IPS-15b (cell line): ENCODE data around the gene BEND6.

Experiments
- H3K27me3 ChIP-seq: one replicate; pipeline ENCODE4 v1.6.1; 2013; ENCODE audit warnings: low read length; ENCODE audit not compliant: control insufficient read depth, insufficient read depth
- H3K36me3 ChIP-seq: one replicate; pipeline ENCODE4 v1.6.1; 2013; ENCODE audit warnings: low read length; ENCODE audit not compliant: control insufficient read depth, insufficient read depth
- H3K4me1 ChIP-seq: one replicate; pipeline ENCODE4 v1.6.1; 2013; ENCODE audit warnings: mild to moderate bottlenecking, low read length; ENCODE audit not compliant: control insufficient read depth, insufficient read depth
- H3K4me3 ChIP-seq: one replicate; pipeline ENCODE4 v1.5.1; 2013; ENCODE audit warnings: low read depth, low read length
- H3K9ac ChIP-seq: one replicate; pipeline ENCODE4 v1.6.1; 2013; ENCODE audit warnings: low read depth, mild to moderate bottlenecking, low read length
- H3K9me3 ChIP-seq: one replicate; pipeline ENCODE4 v1.6.1; 2013; ENCODE audit warnings: mild to moderate bottlenecking, low read length; ENCODE audit not compliant: control insufficient read depth, insufficient read depth

Gene BEND6

DNA sequence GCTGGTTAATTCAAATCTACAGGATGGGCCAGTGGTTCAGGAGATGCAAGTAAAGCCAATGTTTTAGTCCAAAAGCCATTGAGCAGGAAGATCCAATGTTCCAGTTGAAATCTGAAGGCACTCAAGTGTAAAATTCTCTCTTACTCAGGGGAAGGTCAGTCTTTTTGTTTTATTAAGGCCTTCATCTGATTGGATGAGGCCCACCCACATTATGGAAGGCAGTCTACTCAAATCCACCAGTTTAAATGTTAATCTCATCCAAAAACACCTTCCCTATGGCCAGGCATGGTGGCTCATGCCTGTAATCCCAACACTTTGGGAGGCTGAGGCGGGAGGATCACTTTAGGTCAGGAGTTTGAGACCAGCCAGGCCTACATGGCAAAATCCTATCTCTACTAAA, 31.3 kb upstream of the BEND6 start:
- no peak overlapping the region for H3K9ac ChIP-seq
- no peak overlapping the region for H3K4me3 ChIP-seq
- H3K4me1 ChIP-seq = peaks cover 10% of the 10 kb centered on the region
- no peaks in the 10 kb centered on the region for H3K9me3 ChIP-seq
- no peaks in the 10 kb centered on the region for H3K27me3 ChIP-seq
- H3K36me3 ChIP-seq = no peaks in the 10 kb centered on the region

DNA sequence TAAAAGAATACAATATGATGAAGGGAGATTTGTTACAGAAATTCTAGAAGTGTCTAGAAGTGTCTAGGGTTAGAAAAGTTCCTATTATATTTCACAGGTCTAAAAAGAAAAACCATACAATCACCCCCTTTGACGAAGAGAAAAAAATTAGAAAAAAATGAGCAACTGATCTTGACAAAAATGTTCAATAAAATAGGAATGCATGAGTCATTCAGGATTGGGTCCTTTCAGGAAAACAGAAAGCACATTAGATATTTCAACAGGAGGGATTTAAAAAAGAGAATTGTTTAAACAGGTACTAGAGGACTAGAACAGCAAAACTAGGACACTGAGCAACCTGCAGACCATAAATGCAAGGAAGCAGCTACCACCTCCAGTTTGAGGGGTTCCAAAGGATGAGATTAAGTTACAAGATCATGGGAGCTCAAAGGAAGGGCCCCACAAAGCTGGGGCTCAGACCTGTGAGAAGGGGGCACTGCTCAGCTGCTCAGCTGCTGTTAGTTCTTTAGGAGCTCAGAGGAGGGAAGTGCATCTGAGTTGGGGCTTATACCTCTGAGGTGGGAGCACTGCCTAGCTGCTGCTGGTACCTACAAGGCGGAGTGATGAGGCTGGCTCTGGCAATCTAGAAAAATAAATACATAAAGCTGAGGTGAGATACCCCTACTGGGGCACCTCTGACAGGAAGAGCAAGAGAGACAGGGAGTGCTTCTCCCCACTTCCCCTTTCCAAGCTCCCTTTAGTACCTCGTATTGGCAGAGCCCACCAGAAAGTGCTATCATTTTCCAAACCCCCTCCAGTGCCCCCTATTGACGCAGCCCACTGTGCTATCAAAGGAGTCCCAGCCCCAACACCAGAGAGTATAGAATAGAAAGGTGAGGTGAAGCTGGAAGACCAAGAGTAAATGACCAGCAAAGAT, 27.1 kb upstream of the BEND6 start:
- Histone ChIP-seq H3K27me3 (no peaks in the 10 kb centered on the region), H3K4me3 (no peak overlapping the region), H3K36me3 (no peaks in the 10 kb centered on the region), H3K9me3 (no peaks in the 10 kb centered on the region), H3K9ac (no peak overlapping the region), H3K4me1 (peaks cover 10% of the 10 kb centered on the region)

DNA sequence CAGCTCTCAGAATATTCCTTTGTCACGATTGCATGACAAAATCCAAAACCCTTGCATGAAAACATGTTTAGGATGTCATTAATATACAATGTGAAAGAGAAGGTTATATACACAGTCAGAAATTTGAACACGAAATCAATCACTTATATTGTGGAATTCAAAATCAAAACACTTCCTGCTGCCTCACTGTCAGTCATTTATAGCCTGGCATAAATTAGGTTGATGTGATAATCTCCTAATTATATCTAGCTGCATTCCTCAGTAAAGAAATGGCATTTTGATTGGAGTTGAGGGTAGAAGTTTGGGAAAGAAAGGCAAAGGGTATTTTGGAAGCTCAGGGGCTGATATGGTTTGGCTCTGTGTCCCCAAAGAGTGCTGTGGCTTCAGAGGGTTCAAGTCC, 24.1 kb upstream of the BEND6 start:
- H3K9me3 ChIP-seq = no peaks in the 10 kb centered on the region
- no peak overlapping the region for H3K4me3 ChIP-seq
- no peaks in the 10 kb centered on the region for H3K36me3 ChIP-seq
- no peaks in the 10 kb centered on the region for H3K27me3 ChIP-seq
- no peak overlapping the region for H3K9ac ChIP-seq
- H3K4me1 ChIP-seq = peaks cover 10% of the 10 kb centered on the region

DNA sequence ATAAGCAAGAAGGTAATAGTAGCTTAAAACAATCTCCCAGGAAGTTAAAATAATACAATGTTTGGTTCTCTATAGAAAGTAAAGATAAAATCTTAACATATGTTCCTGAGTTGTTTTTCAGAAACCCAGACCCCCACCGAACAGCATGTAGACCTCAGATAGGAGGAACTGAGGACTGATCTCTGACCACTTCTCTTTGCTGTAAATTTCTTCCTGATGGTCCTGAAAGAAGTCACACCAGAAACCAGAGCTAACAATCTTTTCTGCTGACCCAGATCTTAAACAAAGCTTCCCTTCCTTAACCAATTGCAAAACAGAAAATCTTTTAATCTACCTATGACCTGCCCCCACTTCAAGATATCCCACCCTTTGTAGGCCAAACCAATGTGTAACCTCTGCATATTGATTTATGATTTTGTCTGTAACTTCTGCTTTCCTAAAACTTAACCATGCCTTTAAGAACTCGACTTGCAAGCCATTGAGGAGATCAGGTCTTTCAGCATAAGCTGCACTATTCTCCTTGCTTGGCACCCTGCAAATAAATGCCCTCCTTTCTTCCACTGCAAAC, 21.9 kb upstream of the BEND6 start:
- Histone ChIP-seq H3K27me3 (no peaks in the 10 kb centered on the region), H3K4me1 (peaks cover 4% of the 10 kb centered on the region)

DNA sequence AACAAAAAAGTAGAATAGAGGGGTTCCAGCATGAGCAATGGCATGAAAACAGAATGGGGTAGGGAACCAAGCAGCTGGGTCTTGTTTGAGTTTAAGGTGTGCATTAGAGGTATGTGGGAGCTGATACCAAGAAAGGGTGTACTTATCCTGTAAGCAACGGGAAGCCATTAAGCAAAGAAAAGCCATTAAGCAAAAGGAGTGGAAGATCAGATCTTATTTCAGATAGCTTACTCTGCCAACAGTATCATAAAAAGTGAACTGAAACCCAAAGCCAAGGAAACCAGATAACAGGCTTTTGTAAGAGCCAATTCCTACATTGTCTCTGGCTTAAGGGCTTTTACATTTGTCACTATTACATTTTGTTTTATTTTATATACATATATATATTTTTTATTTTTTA, 21.3 kb upstream of the BEND6 start:
- H3K9ac ChIP-seq = no peak overlapping the region
- no peaks in the 10 kb centered on the region for H3K9me3 ChIP-seq
- no peaks in the 10 kb centered on the region for H3K27me3 ChIP-seq

More for the DNA sequence above, 21.9 kb upstream of the BEND6 start:
- Histone ChIP-seq H3K9me3 (no peaks in the 10 kb centered on the region), H3K36me3 (no peaks in the 10 kb centered on the region), H3K4me3 (no peak overlapping the region), H3K9ac (no peak overlapping the region)

DNA sequence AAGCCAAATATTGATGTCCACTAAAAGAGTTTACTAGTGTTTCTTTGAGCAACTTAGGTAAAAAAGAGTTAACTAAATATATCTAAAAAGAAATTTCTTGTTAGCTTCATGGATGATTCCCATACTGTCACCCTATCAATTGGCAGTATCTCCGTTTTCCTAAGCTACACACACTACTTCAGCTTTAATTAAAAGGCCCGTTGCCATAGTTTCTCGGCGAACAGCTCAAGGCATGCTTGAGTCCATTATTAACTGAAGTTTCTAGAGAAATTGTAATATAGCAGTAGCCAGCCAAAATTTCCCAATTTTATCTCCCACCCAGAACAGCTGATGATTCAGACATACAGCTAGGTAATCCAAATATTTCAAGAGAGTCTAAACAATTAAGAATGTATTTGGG, 20.0 kb upstream of the BEND6 start:
- Histone ChIP-seq H3K9me3 (no peaks in the 10 kb centered on the region), H3K4me1 (no peaks in the 10 kb centered on the region), H3K4me3 (no peak overlapping the region), H3K36me3 (no peaks in the 10 kb centered on the region), H3K27me3 (no peaks in the 10 kb centered on the region), H3K9ac (no peak overlapping the region)

More for the DNA sequence above, 21.3 kb upstream of the BEND6 start:
- Histone ChIP-seq H3K36me3 (no peaks in the 10 kb centered on the region), H3K4me3 (no peak overlapping the region), H3K4me1 (no peaks in the 10 kb centered on the region)

DNA sequence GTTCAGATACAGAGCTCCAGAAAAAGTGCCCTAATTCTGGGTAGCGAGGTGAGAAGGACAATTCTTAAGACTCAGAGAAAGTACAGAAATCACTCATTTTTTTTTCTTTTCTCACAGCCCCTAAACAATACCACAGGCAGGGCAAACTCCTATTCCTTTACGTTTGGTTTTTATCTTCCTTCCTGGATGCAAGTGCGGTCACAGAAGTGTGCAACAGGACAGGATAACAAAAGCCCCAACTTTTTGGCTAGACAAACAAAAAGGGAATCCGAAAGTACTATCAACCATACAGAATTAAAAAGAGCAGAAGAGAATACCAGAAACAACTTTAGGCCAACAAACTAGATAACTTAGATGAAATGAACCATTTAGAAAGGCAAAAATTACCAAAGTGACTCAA, 18.4 kb upstream of the BEND6 start:
- no peaks in the 10 kb centered on the region for H3K4me1 ChIP-seq
- H3K9me3 ChIP-seq = no peaks in the 10 kb centered on the region
- no peaks in the 10 kb centered on the region for H3K27me3 ChIP-seq
- no peak overlapping the region for H3K9ac ChIP-seq
- H3K4me3 ChIP-seq = no peak overlapping the region
- no peaks in the 10 kb centered on the region for H3K36me3 ChIP-seq

DNA sequence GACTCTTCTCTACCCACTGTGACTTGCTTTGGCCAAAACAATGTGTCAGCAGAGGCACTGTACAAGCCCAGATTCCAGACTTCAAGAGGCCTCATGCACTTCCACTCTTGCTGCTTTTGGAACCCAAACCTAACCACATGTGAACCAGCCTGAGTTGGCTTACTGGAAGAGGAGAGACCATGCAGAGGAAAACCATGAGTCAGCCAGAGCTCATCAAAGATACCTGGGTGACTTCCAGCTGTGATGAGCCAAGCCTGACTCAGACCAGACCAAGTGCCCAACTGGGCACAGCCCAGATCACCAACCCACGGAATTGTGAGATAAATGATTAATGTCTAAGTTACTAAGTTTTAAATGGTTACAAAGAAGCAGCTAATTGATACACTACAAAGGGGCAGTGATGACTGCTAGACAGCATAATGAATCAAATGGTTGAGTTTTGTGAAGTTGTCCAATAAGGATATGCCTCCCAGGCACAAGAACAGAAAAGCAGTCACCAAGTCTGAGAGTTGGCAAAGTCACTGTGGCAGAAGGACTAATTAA, 16.2 kb upstream of the BEND6 start:
- no peaks in the 10 kb centered on the region for H3K27me3 ChIP-seq
- no peak overlapping the region for H3K9ac ChIP-seq
- no peak overlapping the region for H3K4me3 ChIP-seq
- H3K9me3 ChIP-seq = no peaks in the 10 kb centered on the region
- H3K36me3 ChIP-seq = no peaks in the 10 kb centered on the region
- no peaks in the 10 kb centered on the region for H3K4me1 ChIP-seq

DNA sequence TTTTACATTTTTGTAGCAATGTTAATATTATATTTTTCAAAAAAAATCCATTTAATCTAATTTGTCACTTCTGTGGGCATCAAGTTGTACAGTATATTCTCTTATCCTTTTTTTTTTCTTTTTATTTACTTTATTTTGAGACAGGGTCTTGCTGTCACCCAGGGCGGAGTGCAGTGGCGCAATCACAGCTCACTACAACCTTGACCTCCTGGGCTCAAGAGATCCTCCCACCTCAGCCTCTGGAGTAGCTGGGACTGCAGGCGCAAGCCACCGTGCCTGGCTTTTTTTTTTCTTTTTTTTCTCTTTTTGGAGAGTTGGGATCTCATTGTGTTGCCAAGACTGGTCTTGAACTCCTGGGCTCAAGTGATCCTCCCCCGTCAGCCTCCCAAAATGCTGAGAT, 14.4 kb upstream of the BEND6 start:
- Histone ChIP-seq H3K9ac (no peak overlapping the region), H3K4me3 (no peak overlapping the region), H3K9me3 (no peaks in the 10 kb centered on the region), H3K27me3 (no peaks in the 10 kb centered on the region), H3K36me3 (no peaks in the 10 kb centered on the region), H3K4me1 (no peaks in the 10 kb centered on the region)

DNA sequence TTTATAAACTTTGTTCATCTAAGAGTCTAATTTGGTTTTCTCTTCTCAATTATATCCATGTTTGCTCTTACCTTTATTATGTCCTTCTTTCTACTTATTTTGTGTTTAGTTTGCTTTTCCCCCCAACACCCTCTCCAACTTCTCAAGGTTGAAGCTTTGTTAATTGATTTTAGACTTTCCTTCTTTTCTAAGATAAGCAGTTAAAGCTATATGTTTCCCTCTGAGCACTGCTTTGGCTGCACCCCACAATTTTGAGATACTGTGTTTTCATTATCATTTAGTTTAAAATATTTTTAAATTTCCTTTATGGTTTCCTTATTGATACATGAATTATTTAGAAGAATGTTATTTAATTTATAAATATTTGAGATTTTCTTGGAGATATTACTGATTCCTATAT, 13.9 kb upstream of the BEND6 start:
- Histone ChIP-seq H3K36me3 (no peaks in the 10 kb centered on the region), H3K4me3 (no peak overlapping the region), H3K9ac (no peak overlapping the region), H3K27me3 (no peaks in the 10 kb centered on the region), H3K9me3 (no peaks in the 10 kb centered on the region), H3K4me1 (no peaks in the 10 kb centered on the region)

DNA sequence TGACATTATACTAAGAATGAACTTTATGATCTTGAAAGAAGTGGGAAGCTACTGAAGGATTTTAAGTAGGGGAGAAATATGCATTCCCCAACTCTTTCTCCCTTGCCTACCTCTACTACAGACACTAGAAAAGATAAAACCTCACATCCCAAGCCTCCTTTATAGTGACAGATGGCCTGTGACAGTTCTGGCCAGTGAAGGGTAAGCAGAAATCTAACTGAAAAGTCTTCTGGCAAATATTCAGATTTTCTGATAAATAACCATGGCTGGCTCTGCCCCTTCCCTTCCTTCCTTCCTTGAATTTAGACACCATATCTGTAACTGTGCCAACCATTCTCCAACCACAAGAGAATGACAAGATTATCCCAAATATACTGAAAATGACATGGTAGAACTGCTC, 10.2 kb upstream of the BEND6 start:
- Histone ChIP-seq H3K27me3 (no peaks in the 10 kb centered on the region), H3K4me3 (no peak overlapping the region), H3K9me3 (no peaks in the 10 kb centered on the region), H3K36me3 (no peaks in the 10 kb centered on the region), H3K4me1 (no peaks in the 10 kb centered on the region), H3K9ac (no peak overlapping the region)

DNA sequence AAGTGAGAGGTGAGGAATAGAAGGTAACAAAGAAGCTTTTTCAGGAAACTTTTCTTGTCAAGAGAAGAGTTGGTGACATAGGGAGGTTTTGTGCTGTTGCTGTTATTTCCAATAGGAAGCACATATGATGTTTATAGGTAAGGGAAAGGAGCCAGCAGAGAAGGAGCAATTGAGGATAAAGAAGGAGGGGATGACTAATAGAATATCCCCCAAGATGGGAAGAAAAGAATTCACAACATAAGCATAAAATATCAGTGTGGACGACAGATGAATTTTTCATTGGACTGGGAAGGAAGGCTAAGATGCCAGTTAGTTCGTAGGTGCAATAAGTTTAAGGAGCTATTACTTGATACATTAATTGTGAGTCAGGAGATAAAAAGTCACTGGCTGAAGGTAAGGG, 8.5 kb upstream of the BEND6 start:
- no peaks in the 10 kb centered on the region for H3K27me3 ChIP-seq
- H3K4me3 ChIP-seq = no peak overlapping the region
- no peaks in the 10 kb centered on the region for H3K4me1 ChIP-seq
- H3K9me3 ChIP-seq = no peaks in the 10 kb centered on the region
- no peaks in the 10 kb centered on the region for H3K36me3 ChIP-seq
- H3K9ac ChIP-seq = no peak overlapping the region
